Left lung (tissue), 10 donors: ENCODE measurements around the gene DLG3. TPM values are rescaled to one million over a fixed set of nuclear protein-coding genes. Genes with fewer than 3 reads are reported as not detected.

ENCODE experiments used
- ATAC-seq: fragments of 200-7000 bp; cut with Tn5 transposase; one replicate; pipeline ENCODE4 v1.9.1; 2020; ENCODE audit warnings: moderate library complexity
- DNase-seq, 4 donors: peaks; one replicate each; pipeline ENCODE4 v3.0.0-alpha.2; 2013 to 2020
- H3K27ac ChIP-seq, 2 donors: fragments of 200-600 bp; sonication (generic) in 1 of 2; one replicate each; pipeline versions ENCODE4 v1.5.0 to v1.8.0; 2020 to 2021
- H3K27me3 ChIP-seq, 2 donors: fragments of 200-600 bp; sonication (generic) in 1 of 2; one replicate each; pipeline versions ENCODE4 v1.5.0 to v1.8.0; 2020 to 2021
- H3K36me3 ChIP-seq, 2 donors: fragments of 200-600 bp; sonication (generic) in 1 of 2; one replicate each; pipeline versions ENCODE4 v1.5.0 to v1.8.0; 2020 to 2021
- H3K4me1 ChIP-seq, 2 donors: fragments of 200-600 bp; one replicate each; pipeline ENCODE4 v1.8.0; 2021
- H3K4me3 ChIP-seq, 2 donors: fragments of 200-600 bp; sonication (generic) in 1 of 2; one replicate each; pipeline versions ENCODE4 v1.5.0 to v1.8.0; 2020 to 2021; ENCODE audit warnings: mild to moderate bottlenecking in 1 of 2
- H3K9me3 ChIP-seq, 2 donors: fragments of 200-600 bp; sonication (generic) in 1 of 2; one replicate each; pipeline versions ENCODE4 v1.5.0 to v1.8.0; 2020 to 2021
- intact Hi-C, 2 donors: fragments of 100-400 bp; cut with DNase I; formaldehyde crosslinking; loops; one replicate each; pipeline versions ENCODE4 v1.11.2 to v1.14.2; 2022
- polyA plus RNA-seq, 6 donors: library from polyadenylated mRNA; unstranded; fragments of 120-200 nt; gene quantifications; one replicate each; pipeline ENCODE4 v1.2.1, GENCODE V29; 2013; ENCODE audit not compliant: insufficient read length in 6 of 6
- total RNA-seq, 2 donors: library from RNA; stranded (reverse); fragmentation: NEBNext Ultra II Directional; extraction: Animal tissue kit (Norgen Biotek cat#: 25700); gene quantifications; one replicate each; pipeline ENCODE4 v1.2.1, GENCODE V29; 2021
- TF ChIP-seq, protein P1 (sequence below), 2 donors: fragments of 200-600 bp; sonication (generic) in 1 of 2; IDR thresholded peaks; one replicate each; pipeline versions ENCODE4 v1.5.0 to v1.8.0; 2021; ENCODE audit warnings: antibody characterized with exemption in 2 of 2
- donor health status: DM: no; HTN: yes; CAD: no.
- donor health status: DM: no; HTN: no; CAD: no.

DLG3 gene
- total and polyA plus RNA-seq, 8 donors, result 22.3 to 56.2 (median 50.9) TPM

DNA sequence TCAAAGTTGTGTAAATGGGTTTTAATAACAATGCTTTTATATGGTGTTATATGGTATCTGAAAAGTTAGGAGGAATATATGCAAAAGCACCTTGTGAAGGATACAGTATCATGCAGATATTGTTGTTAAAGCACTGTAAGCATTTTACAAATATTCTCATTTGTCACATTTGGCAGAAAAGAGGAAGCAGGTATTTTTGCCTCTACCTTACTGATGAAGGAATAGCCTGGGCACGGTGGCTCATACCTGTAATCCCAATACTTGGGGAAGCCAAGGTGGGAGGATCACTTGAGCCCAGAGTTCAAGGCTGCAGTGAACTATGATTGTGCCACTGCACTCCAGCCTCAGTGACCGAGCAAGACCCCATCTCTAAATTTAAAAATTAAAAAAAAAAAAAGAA lies 33.7 kb upstream of the DLG3 start:
- intact Hi-C loops, result no loop called here
- no peak for DNase-seq

DNA sequence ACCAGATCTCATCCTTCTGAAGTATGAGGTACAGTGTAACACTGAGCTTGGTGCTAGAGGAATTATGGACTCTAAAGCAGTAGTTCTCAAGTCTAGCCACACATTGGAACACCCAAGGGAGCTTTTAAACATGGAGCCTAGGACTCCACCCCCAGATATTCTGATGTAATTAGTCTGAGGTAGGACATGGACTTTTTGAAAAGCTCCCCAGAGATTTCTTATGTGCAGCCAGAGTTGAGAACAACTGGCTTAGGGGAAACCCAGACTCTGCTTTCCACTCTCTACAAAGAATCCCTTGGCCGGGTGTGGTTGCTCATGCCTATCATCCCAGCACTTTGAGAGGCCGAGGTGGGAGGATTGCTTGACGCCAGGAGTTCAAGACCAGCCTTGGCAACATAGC lies 33.2 kb upstream of the DLG3 start:
- Histone ChIP-seq H3K36me3 (no peaks in the 10 kb centered on the region), H3K9me3 (no peaks in the 10 kb centered on the region), H3K27me3 (no peaks in the 10 kb centered on the region), H3K4me1 (no peaks in the 10 kb centered on the region), H3K27ac (no peak overlapping the region), H3K4me3 (no peak overlapping the region)
- DNase-seq, result no peak
- intact Hi-C loops, result no loop called here
- ATAC-seq, result no peak
- TF ChIP-seq, protein P1, sequence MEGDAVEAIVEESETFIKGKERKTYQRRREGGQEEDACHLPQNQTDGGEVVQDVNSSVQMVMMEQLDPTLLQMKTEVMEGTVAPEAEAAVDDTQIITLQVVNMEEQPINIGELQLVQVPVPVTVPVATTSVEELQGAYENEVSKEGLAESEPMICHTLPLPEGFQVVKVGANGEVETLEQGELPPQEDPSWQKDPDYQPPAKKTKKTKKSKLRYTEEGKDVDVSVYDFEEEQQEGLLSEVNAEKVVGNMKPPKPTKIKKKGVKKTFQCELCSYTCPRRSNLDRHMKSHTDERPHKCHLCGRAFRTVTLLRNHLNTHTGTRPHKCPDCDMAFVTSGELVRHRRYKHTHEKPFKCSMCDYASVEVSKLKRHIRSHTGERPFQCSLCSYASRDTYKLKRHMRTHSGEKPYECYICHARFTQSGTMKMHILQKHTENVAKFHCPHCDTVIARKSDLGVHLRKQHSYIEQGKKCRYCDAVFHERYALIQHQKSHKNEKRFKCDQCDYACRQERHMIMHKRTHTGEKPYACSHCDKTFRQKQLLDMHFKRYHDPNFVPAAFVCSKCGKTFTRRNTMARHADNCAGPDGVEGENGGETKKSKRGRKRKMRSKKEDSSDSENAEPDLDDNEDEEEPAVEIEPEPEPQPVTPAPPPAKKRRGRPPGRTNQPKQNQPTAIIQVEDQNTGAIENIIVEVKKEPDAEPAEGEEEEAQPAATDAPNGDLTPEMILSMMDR (IDR thresholded peaks at IDR 0.05), result no peak

More for the DNA sequence above, 33.7 kb upstream of the DLG3 start:
- H3K9me3 ChIP-seq, result no peaks in the 10 kb centered on the region
- no peaks in the 10 kb centered on the region for H3K27me3 ChIP-seq
- no peak for ATAC-seq
- H3K36me3 ChIP-seq, result no peaks in the 10 kb centered on the region
- H3K4me1 ChIP-seq, result no peaks in the 10 kb centered on the region
- H3K4me3 ChIP-seq, result no peak overlapping the region
- H3K27ac ChIP-seq, result no peak overlapping the region
- TF ChIP-seq, protein P1 (IDR thresholded peaks at IDR 0.05), result no peak

DNA sequence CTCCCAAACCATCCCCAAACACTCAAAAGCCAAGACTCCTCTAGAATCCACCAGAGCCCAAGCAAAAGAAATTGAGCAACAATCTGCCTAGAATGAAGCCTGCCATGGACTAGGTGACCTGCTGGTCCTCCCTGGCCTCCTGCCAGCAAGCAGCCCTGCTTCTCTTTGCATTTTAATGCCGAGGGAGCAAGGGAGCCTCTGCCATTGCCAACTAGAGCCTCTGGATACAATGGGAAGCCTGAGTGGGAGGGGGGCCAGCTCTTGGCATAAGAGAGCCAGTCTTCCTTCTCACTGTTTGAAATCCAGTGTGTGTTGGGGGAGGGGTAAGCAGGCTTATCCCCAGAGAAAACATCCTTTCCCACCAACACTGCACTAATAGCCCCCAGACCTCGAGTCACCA lies 23.0 kb upstream of the DLG3 start:
- Histone ChIP-seq H3K27ac (no peak overlapping the region), H3K9me3 (no peaks in the 10 kb centered on the region), H3K36me3 (no peaks in the 10 kb centered on the region), H3K27me3 (no peaks in the 10 kb centered on the region), H3K4me3 (no peak overlapping the region), H3K4me1 (no peaks in the 10 kb centered on the region)
- ATAC-seq (no peak), DNase-seq (no peak)
- intact Hi-C loops, result no loop called here
- TF ChIP-seq, protein P1 (IDR thresholded peaks at IDR 0.05), result no peak

DNA sequence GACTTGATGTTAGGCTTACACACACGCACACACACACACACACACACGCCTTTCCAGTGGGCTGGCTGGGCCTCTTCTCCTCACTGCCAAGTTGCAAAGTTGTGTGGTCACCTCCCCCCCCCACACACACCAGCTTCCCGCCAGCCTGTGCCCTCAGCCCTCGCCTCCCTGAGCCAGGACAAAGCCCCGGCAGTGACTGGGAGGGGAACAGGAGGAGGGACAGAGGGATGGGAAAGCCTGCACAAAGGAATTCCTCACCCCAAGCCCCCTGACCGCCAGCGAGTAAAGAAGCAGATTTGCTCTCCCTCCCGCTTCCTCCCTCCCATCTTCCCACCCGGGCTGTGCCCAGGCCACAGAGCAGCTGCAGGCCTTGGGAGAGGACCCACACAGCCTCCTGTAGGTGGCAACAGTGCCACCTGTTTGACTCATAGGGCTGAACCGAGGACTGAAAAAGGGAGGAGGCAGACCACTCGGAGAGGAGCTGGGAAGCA lies 21.7 kb upstream of the DLG3 start, which contains the start of gene GDPD2:
GDPD2 (plus strand) TSS at position 464 of the 491 bp plus-strand sequence. CDS start 1,671 bp downstream, outside the sequence.
- H3K4me3 ChIP-seq, result no peak within 1 kb of the TSS
- intact Hi-C loops, result no loop called here
- H3K36me3 ChIP-seq, result no peaks in the 10 kb centered on the region
- TF ChIP-seq, protein P1 (IDR thresholded peaks at IDR 0.05), result no peak
- no peaks in the 10 kb centered on the region for H3K27me3 ChIP-seq
- no peaks in the 10 kb centered on the region for H3K9me3 ChIP-seq
- H3K27ac ChIP-seq, result no peak within 1 kb of the TSS
- DNase-seq (peak in 1 of 4 donors; percentile 39), ATAC-seq (peak; percentile 80)
- no peaks in the 10 kb centered on the region for H3K4me1 ChIP-seq

DNA sequence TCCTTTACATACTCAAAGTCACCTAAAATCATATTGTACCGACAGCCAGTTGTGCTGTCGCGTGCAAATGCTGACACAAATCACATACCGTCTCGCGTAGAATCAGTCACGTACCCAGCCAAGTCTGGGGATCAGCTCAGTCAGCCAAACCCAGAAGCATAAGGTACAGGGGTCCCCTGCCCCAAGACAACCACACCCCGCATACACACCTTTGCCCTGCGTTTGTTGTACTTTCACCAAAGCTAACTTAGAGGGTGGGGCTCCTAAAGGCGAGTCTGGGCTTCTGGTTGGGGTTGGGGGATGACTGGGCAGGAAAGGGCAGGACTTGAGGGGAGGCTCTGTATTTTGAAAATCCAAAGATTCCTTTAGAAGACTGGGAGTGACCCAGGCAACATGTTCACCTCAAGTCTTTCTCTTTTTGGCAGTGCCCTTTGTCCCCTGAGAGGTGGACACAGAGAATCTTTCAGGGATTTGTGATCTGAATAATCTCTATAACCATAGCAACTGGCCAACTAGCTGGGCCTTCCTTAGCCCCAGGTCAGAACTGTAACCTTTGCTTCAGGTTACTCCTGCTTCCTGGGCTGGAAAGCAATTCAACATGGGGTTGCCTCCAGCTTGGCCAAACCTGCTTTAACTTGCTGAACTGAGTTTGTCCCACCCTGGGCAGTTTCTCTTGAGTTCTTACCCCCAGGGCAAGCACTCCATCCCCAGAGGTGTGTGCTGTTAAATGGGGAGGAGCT lies 20.5 kb upstream of the DLG3 start:
- intact Hi-C loops, result no loop called here
- ATAC-seq, result no peak
- Histone ChIP-seq H3K9me3 (no peaks in the 10 kb centered on the region), H3K4me3 (no peak overlapping the region), H3K4me1 (no peaks in the 10 kb centered on the region), H3K36me3 (no peaks in the 10 kb centered on the region), H3K27me3 (no peaks in the 10 kb centered on the region), H3K27ac (no peak overlapping the region)
- DNase-seq, result no peak
- TF ChIP-seq, protein P1 (IDR thresholded peaks at IDR 0.05), result no peak
